DOHH2 (cell line): ENCODE data around the gene PCGF3.
"Not testable (repeated sequence)": the region's sequence is repeated elsewhere in the genome, so short reads cannot be mapped to it uniquely, and the experiment has no call there.

ENCODE experiments used
- CTCF ChIP-seq: fragments of 200-600 bp; sonication (generic); IDR thresholded peaks from one replicate; pipeline ENCODE4 v1.5.1; 2014; ENCODE audit warnings: antibody characterized with exemption, mild to moderate bottlenecking, low read depth, low read length; ENCODE audit not compliant: poor library complexity, severe bottlenecking
- EZH2phosphoT487 ChIP-seq: fragments of 200-600 bp; sonication (generic); IDR thresholded peaks from 2 replicates; pipeline ENCODE4 v1.6.1; 2017; ENCODE audit warnings: borderline replicate concordance, mild to moderate bottlenecking, antibody characterized with exemption, low read length, moderate library complexity, mixed read lengths

- not testable (repeated sequence) for TF ChIP-seq CTCF, EZH2phosphoT487
Observed at GRCh38 chr4:736561-736960, 30.9 kb downstream of the PCGF3 start.
